ENCODE data around the gene C22orf15.

C22orf15 gene

DNA sequence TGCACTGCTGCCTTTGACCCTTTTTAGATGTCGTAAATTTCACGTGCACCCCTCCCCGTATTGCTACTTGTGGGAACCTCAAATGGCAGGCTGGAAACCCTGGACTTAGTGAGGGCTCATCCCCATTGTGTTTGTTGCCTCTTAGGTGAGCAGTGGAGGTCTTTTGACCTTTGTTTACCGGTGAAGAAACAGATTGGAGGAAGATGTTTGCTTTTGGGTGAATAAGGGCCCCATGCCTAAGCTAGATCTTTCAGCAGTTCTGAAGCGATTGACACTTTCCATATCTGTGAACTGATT is 24.8 kb downstream of the C22orf15 start:
- no peak for DNase-seq (ENCODE audit: low spot score)

DNA sequence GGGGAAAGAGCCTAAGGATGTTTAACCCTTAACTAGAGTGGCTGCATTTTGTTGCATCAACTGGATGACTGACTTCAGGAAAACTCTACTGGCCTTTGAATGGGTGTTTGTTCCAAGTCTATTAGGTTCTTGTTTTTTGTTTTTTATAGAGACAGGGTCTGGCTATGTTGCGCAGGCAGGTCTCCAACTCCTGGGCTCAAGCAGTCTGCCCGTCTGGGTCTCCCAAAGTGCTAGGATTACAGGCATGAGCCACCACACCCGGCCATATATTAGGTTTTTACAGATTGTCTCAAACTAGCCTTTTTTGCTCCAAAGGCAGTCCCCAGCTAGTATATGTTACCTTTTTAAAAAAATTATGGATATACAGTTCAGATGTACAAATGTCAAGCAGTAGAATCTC is 25.1 kb downstream of the C22orf15 start:
- no peak for DNase-seq (ENCODE audit: low spot score)

DNA sequence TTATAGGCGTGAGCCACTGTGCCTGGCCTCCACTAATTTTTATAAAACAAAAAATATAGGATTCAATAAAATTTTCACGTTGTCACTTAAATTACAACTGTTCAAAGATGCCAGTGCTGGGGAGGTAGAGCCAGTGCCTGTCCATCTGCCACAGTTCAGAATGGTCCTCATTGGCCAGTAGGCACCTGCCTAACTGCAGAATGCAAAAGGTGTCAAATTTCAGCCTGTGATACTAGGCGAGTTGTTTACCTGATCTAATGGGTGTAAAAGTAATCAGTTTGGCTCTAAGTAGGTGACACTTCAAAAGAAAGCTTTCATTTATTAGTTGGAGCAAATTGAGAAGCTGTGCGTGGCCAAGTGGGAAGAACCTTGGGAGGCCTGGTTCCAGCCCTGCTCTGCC is 26.3 kb downstream of the C22orf15 start:
- no peak for DNase-seq (ENCODE audit: low spot score)

DNA sequence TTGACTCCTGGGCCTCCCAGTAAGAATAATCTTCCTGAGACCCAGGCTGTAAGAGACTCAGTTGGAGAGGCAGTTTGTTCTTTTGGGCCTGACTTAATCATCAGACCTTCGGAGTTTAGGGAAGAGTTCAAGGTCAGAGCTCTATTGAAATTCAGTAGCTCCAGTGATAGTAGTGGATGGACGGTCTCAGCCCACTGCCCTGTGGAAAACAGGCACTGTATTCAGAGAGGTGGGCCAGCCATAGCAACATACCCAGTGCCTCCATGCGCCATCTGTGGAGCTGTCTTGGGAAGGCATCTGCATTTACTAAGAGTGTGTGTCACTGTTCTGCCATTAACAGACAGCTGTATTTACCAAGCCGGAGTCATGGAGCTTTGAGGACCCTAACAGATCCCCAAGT is 26.8 kb downstream of the C22orf15 start:
- no peak for DNase-seq (ENCODE audit: low spot score)

DNA sequence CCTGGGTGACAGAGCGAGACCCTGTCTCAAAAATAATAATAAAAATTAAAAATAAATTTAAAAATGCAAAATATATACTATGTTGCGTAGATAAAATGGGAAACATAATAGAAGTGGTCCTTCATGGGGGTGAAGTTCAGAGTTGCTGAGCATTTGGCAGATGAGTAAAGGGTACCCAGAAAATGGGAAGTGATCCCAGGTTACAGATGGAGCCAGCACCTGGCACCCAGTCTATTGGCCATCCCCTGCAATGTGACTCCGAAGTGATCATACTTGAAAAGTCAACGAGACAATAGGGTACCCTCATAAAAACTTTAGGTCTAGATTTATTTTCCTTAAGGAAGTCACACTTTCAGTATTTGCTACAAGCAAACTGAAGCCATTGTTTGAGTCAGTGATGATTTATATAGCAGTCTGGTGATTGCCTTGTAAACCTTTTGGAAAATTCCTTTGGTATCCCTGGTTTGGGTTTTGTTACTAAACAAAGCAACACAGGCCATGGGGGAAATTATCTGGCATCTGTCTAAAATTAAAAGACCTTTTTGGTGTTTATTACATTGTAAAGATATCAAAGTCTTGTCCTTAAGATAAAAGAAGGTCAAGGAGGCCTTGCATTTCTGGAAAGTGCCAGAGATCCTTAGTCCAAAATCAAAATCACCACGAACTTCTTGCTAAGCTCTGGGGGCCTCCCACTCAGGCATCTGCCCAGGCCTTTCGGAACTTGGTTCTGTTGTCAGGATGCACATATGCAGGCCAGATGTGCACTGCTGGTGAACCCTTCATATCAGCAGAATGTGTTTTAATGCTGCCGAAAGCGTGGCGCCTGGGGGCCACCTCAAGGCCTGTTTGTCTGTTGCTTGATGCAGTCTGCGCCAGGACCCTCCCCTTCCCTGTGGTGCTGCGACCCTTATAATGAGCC is 28.3 kb downstream of the C22orf15 start:
- DNase-seq (ENCODE audit: low spot score) = no peak

DNA sequence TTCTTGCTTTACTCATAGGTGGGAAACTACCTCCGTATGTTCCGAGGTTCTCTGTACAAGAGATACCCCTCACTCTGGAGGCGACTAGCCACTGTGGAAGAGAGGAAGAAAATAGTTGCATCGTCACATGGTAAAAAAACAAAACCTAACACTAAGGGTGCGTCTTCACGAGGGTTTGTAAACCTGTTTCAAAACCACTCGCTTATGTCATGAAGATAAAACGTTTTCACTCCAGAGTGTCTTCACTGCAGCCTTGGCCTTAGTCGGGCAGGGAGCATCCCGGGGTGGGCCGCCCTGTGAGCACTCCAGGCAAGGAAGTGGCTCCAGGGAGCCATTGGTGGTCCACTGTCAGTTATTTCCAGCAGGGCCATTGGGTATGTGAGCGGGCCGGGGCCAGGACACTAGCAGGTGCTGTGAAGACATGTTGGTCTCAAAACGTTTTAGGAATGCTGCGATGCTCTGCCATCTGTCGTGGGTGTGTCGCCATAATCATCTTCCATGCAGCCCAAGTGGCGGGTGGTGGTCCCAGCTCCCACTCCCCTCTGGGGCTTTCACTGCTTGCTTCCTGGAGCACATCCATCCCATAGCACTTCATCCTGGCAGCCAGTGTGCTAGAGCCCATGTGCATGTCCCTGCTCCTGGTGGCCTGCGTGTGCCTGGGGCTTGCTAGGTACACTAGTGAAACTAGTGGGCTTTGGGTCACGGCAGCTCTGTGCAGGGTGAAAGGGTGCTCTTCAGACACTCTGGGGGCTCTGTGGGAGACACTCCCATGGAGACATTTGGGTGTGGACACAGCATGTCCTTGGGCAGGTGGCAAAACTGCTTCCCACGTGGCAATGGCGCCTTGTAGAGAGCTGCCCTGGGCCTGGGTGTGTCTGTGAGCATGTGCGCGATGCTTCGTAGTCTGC is 29.2 kb downstream of the C22orf15 start:
- DNase-seq (ENCODE audit: low spot score) = no peak

DNA sequence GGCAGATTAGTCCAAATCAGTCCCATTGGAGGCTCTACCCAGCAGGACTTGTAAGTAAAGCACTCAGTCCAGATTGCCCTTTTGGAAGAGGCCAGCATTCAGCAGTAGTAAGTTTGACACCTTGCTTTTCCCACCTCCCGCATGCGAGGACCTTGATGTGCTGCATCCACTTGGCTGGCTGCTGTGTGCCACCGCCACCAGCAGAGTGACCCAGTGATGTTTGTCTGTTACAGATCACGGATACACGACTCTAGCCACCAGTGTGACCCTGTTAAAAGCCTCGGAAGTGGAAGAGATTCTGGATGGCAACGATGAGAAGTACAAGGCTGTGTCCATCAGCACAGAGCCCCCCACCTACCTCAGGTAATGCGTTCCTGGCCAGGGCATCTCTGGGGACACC is 30.5 kb downstream of the C22orf15 start:
- DNase-seq (ENCODE audit: low spot score) = no peak

DNA sequence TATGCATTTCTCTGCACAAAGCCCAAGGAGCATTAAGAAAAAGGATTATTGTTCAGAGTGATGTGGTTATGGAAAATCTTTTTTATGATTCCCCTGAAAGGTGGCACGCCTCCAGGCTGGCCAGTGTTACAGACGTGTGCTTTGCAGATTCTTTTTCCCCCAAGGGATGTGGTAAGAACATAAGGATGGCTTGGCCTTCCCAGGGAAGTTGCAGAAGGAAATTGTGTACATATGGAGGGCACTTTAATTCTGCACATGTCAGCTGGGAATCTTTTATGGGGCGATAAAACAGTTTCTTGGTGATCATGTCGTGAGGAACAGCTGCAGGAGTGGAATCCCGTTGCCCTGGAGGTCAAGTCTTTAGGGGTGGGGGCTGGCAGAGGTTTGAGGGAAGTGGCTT is 33.7 kb downstream of the C22orf15 start:
- no peak for DNase-seq (ENCODE audit: low spot score)

DNA sequence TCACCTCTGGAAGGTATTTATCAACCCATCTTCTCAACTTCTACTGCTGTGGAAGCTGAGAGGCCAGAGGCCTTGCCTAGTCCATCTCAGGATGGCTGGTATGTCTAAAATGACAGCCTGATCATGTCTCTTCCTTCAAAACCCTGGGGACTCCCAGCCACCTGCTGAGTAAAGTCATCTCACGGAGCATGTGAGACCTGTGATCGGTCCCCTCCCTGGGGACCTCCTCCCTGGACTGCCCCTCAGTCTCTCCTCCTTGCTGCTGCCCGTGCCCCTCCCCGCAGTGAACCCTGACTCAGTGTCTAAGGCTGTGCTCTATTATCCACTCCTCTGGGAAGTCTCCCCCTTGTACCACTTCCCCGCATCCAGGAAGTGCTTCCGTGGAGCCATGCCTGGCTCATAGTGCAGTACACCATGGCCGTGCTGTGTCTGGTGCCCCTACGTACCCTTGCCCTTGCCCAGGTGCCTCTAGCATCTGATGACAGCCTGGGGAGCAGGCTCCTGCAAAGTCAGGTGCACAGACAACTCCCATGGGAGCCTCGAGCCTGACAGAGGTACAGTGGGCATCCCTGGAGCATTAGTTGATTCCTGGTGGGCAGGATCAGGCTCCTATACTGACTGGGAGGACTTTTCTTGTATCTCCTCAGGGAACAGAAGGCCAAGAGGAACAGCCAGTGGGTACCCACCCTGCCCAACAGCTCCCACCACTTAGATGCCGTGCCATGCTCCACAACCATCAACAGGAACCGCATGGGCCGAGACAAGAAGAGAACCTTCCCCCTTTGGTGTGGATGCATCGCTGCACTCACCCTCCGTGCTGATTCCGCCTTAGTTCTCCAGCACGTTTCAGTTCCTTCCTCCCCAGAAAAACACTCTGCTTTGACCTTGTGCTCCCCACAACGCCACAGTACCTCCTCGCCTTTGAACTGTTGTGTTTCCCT is 37.8 kb downstream of the C22orf15 start:
- DNase-seq (ENCODE audit: low spot score) = no peak

DNA sequence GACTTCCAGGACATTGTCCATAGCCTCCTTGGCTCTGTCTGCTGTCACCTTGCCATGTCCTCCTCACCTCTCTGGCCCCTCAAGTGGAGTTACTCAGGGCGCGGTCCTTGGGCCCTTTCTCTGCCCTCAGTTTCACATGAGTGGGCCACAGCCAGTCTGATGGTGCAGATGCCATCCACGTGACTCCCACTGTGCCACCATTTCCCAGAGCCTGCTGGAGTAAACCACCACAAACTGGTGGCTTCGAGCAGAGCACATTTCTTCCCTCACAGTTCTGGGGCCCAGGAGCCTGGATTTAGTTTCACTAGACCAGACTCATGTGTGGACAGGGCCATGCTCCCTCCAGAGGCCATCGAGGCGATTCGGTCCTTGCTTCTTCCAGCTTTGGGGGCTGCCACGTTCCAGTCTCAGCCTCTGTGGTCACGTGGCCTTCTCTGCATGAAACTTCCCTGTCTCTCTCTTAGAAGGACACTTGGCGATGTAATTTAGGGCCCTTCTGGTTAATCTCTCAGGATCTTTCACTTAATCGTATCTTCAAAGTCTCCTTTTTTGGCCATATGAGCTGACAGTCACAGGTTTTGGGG is 38.5 kb downstream of the C22orf15 start:
- no peak for DNase-seq (ENCODE audit: low spot score)

DNA sequence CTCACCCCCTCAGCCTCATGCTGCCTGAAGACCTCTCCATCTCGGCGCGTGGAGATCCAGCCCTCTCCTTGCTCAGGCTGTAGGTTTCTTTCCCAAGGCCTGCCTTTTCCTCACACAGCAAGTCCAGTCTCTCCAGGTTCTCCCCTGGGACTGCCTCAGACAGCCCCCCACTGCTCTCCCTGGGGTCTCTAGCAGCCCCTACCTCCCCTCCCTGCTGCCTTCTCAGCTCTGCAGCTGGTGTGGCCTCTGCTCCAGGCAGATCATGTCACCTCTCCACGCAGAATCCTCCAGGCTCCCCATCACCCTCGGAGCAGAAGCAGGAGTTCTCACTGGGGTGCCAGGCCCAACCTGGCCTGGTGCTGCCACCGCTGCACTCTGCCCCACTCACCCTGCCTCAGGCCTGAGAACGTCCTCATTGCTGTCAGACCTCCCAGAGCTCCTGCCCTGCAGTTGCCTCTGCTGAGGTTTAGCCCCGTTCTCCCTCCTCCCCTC is 39.1 kb downstream of the C22orf15 start:
- DNase-seq (ENCODE audit: low spot score) = no peak

DNA sequence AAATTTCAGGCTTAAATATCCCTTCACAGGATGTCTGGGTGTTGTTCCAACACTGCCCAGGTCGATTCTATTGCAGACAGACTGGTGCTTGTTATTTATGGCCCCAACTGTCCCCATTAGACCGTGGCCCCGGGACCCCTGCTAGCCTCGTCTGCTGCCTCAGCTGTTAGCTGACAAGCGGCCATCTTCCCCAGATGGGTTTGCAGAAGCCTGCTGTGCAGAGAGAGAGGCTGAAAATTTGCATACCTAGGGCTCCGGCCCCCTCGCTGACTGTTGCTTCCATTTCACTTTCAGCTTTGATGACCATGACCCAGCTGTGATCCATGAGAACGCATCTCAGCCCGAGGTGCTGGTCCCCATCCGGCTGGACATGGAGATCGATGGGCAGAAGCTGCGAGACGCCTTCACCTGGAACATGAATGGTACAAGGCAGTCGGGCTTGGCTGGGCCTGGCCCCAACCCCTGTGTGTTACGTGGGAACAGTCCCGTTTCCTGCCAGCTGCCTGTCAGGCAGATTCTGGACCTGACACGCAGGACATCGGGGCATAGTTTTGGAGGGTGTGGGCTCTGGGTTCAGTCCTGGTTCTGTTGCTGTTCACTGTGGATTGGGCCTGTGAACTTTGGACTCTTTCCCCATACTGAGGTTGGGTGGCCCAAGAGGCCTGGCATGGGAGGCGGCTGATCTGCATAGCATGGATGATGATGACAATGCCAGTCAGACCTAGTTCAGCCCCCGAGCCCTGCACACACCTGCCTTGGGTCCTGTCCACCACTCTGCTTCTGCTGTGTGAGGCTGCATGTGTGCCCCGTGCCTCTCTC is 40.4 kb downstream of the C22orf15 start:
- no peak for DNase-seq (ENCODE audit: low spot score)

DNA sequence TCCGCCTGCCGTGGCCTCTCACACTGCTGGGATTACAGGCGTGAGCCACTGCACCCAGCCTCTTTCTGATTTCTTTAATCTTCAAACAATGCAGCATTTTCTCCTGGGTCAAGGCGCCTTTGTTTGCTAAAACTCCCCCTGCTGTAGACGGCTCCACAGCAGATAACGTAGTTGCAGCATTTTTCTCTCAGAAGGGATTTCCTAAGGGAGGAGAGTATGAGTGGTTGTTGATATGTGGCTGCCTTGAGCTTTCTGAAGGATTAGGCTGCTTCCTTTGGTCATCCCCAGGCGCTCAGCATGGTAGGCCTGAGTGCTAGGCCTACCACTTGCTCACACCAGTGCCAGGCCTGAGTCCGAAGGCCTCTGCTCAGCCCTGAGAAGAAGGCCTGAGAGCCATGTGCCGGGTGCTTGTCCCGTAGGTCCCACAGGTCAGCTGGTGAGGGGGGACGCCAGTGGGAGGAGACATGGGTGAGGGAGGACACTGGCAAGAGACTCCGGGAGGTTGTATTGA is 42.0 kb downstream of the C22orf15 start:
- DNase-seq (ENCODE audit: low spot score) = no peak

DNA sequence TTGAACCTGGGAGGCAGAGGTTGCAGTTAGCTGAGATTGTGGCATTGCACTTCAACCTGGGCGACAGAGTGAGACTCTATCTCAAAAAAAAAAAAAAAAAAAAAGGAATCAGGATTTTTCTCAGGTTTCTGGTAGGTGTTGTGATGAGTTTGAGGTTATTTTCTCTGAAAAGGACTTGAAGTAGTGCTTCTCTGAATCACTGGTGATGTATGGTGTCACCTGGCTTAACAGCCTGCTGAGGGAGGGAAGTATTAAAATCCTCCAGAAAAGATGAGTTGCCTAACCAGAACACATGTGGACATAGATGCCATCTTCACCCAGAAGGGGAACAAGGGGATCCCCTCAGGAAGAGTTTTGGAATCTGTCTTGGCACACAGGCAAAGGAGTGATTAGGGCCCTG is 44.0 kb downstream of the C22orf15 start:
- no peak for DNase-seq (ENCODE audit: low spot score)

DNA sequence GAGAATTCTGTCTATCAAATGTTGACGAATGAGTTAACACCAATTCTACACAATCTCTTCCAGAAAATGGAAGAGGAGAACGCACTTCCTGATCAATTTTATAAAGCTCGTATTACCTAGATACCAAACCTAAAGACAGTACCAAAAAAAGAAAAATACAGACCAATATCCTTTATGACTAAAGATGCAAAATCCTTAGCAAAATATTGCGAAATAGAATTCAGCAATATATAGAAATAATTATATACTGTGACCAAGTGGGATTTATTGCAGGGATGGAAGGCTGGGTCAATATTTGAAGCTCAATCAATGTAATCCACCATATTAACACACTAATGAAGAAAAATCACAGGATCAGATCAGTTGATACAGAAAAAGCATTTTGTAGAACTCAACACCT is 49.6 kb downstream of the C22orf15 start:
- no peak for DNase-seq (ENCODE audit: low spot score)

All from hepatic stellate cell (primary cell).